ENCODE results near the gene TGIF1.
"Not testable (repeated sequence)": the region's sequence is repeated elsewhere in the genome, so short reads cannot be mapped to it uniquely, and the experiment has no call there.

Gene TGIF1

GRCh38 chr18:3471141-3471648 is 21.2 kb downstream of the TGIF1 start:
- Mint-ChIP-seq H3K27ac (no peak overlapping the region), H3K27me3 (no peaks in the 10 kb centered on the region), H3K4me3 (no peak overlapping the region), H3K36me3 (ENCODE audit: low read depth) (no peaks in the 10 kb centered on the region), H3K9me3 (no peaks in the 10 kb centered on the region), H3K4me1 (ENCODE audit: low read depth) (peaks cover 10% of the 10 kb centered on the region)
- intact Hi-C loops (cut with micrococcal nuclease): no loop called here

DNA sequence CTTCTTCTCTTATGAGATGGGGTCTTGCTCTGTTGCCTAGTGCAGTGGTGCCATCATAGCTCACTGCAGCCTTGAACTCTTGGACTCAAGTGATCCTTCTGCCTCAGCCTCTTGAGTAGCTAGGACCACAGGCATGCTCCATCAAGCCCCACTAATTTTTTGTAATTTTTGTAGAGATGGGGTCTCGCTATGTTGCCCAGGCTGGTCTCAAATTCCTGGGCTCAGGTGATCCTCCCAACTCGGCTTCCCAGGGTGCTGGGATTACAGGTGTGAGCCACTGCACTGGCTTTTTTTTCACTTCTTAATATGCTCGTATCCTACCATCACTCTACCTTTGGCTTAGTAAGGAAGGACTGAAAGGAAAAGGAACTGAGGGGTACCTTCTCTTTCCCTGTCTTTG is 22.1 kb downstream of the TGIF1 start:
- H3K4me3 Mint-ChIP-seq; H3K36me3 Mint-ChIP-seq (ENCODE audit: low read depth); H3K27ac Mint-ChIP-seq; intact Hi-C loops (cut with micrococcal nuclease); H3K27me3 Mint-ChIP-seq; H3K4me1 Mint-ChIP-seq (ENCODE audit: low read depth); H3K9me3 Mint-ChIP-seq: not testable (repeated sequence)

GRCh38 chr18:3472681-3473544 is 22.9 kb downstream of the TGIF1 start:
- Mint-ChIP-seq H3K36me3 (ENCODE audit: low read depth) (no peaks in the 10 kb centered on the region), H3K27ac (no peak overlapping the region), H3K27me3 (no peaks in the 10 kb centered on the region), H3K9me3 (no peaks in the 10 kb centered on the region), H3K4me3 (no peak overlapping the region), H3K4me1 (ENCODE audit: low read depth) (peaks cover 6% of the 10 kb centered on the region)
- intact Hi-C loops (cut with micrococcal nuclease): no loop called here

DNA sequence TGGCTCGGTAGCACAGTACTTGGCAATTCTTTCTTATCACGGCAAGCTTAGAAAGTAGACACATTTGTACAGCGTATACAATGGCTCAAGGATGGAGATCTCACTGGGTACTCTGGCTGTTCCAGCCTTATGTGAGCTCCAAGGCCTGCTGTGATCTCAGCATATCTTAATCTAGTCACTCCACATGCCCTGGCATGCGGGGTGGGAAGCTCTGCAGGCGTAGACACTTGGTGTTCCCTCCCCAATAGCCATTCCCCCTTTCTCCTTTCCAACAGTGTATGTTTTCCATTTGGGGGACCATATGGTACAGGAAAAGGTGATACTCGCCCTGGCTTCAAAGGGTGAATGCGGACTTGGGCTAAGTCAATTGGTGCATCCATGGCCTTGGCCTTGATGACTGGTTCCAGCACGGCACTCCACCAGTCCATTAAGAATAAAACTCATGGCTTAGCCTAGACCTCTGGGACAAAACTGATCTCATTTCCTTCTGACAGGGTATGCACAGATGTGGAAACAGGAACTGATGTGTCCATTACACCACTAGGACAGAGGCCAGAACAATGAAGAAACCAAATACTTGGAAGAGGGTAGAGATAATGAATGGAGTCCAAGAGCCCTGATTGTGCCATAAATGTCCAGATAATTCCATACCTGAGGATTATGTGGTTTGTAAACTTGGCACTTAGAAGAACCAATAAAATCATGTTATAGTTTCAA is 28.4 kb downstream of the TGIF1 start:
- Mint-ChIP-seq H3K4me1 (ENCODE audit: low read depth) (no peaks in the 10 kb centered on the region), H3K4me3 (no peak overlapping the region), H3K36me3 (ENCODE audit: low read depth) (no peaks in the 10 kb centered on the region), H3K9me3 (no peaks in the 10 kb centered on the region), H3K27me3 (no peaks in the 10 kb centered on the region), H3K27ac (no peak overlapping the region)
- intact Hi-C loops (cut with micrococcal nuclease): no loop called here

- H3K36me3 Mint-ChIP-seq (ENCODE audit: low read depth): no peaks in the 10 kb centered on the region
- intact Hi-C loops (cut with micrococcal nuclease): no loop called here
- no peak overlapping the region for H3K27ac Mint-ChIP-seq
- H3K4me1 Mint-ChIP-seq (ENCODE audit: low read depth): no peaks in the 10 kb centered on the region
- no peaks in the 10 kb centered on the region for H3K27me3 Mint-ChIP-seq
- H3K9me3 Mint-ChIP-seq: no peaks in the 10 kb centered on the region
- no peak overlapping the region for H3K4me3 Mint-ChIP-seq
Measured at GRCh38 chr18:3479978-3480509, 30.1 kb downstream of the TGIF1 start.

DNA sequence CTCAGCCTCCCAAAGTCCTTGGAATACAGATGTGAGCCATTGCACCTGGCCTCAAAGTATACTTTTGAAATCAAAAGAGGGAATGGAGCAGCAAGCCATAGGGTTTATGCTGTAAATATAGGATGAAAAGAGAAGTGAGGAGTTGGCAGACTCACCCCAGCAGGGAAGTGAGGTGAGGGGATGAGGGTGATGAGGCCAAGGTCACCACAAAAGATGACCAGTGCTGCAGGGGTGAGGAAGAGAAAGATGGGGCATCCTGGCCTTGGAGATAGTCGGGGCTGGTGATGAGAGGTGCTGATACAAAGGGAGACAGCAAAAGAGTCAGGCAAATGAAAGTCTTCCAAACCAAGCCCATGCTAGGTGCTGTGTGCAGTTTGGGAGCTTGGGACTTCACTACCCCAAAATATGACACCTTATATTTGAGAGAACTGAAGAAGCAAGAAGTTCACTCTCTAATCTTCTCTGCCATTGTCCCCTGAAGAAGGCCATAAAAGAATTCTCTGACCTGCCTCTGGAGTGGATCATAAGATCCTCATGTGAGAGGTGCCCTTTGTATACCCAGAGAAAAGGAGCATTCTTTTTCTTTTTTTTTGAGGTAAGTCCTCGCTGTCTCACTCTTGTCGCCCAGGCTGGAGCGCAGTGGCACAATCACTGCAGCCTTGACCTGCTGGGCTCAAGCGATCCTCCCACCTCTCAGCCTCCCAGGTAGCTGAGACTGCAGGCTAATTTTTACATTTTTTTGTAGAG is 31.0 kb downstream of the TGIF1 start:
- intact Hi-C loops (cut with micrococcal nuclease): no loop called here
- Mint-ChIP-seq H3K27ac (no peak overlapping the region), H3K9me3 (no peaks in the 10 kb centered on the region), H3K4me3 (no peak overlapping the region), H3K4me1 (ENCODE audit: low read depth) (no peaks in the 10 kb centered on the region), H3K27me3 (no peaks in the 10 kb centered on the region), H3K36me3 (ENCODE audit: low read depth) (no peaks in the 10 kb centered on the region)

DNA sequence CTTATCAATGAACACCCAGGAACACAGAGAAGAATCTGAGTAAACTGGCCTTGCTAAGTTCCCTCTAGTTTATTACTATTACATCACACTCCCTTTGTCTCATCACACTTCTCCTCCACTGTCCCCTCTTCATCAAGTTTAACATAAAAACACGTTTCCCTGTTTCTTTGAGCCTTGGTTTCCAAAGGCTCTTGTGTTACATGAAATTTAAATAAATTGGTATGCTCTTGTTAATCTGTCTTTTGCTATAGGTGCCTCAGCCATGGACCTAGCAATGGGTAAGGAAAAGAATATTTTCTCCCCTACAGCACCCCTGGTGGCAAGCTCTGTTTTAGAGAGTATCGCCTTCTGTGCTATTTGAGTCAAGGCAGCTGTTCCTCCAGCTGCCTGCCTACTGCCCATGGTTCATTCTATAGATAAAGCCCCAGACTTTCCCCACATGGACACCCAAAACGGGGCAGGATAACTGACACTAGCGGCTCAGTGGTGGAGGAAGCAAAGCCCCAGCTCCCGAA is 31.8 kb downstream of the TGIF1 start:
- H3K4me1 Mint-ChIP-seq (ENCODE audit: low read depth): peaks cover 4% of the 10 kb centered on the region
- intact Hi-C loops (cut with micrococcal nuclease): no loop called here
- no peak overlapping the region for H3K27ac Mint-ChIP-seq
- no peaks in the 10 kb centered on the region for H3K27me3 Mint-ChIP-seq
- no peaks in the 10 kb centered on the region for H3K9me3 Mint-ChIP-seq
- H3K36me3 Mint-ChIP-seq (ENCODE audit: low read depth): no peaks in the 10 kb centered on the region
- H3K4me3 Mint-ChIP-seq: no peak overlapping the region

DNA sequence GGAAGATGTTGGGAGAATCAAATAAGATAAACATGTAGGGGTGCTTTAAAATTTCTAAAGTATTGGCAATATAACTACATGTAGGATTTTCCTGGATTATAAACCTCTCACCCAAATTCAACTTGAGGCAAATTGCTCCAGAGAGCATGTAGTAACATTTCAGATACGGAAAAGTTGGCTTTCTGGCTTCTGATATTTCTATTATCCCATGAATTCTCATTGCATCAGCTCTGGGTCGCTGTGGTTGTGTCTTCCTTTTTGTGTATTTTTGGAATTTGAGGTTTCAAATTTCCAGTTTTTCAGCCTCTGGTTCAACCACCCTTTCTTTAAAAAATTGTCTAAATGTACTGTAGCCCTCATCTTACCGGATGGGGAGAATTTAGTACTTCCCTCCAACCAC is 32.3 kb downstream of the TGIF1 start:
- no peaks in the 10 kb centered on the region for H3K9me3 Mint-ChIP-seq
- intact Hi-C loops (cut with micrococcal nuclease): no loop called here
- no peak overlapping the region for H3K4me3 Mint-ChIP-seq
- H3K27ac Mint-ChIP-seq: no peak overlapping the region
- H3K27me3 Mint-ChIP-seq: no peaks in the 10 kb centered on the region
- peaks cover 5% of the 10 kb centered on the region for H3K4me1 Mint-ChIP-seq (ENCODE audit: low read depth)
- H3K36me3 Mint-ChIP-seq (ENCODE audit: low read depth): no peaks in the 10 kb centered on the region

DNA sequence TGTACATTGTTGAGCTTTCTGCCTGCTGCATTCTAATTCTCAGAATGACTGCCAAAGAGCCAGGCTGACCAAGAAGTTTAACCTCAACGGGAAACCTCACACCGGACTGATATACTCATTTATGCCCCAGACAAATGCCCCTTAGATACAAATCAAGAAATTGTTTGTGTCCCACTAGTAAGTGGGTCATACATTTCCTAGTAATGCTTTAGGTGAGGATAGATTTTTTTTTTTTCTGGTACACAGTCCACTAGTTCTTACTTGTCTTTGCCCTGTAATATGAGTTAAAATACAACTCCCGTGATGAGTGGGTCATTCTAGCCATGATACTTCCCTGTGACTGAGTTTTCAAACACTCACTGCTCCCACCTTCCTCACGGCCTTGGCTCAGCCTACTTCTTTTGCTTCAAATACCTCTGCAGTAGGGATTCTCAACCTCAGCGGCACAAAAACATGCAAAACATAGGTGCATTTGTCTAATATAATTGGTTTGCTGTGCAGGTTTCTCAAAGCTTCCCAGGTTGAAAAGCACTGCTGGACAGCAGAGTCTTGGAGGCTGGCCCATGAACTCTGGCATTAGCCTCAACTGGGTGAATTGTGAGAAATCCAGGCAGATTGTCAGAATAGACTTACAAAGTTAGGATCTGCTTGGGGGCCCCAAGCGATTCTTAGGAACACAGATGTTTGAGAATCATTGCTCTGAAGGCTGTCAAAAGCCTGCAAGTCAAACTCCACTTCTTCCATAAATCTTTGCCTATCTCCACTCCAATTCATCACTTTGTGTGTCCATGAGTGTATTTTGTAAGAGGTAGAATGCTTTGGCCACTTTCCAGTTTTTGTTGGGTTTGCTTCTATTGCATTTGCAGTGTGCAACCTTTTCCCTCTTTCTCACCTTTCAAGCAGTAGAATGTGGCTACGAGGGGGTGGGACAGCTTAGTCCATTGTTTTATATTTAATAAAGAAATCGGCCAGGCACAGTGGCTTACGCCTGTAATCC is 35.5 kb downstream of the TGIF1 start:
- Mint-ChIP-seq H3K27me3 (peaks cover 2% of the 10 kb centered on the region), H3K4me1 (ENCODE audit: low read depth) (peaks cover 13% of the 10 kb centered on the region), H3K27ac (no peak overlapping the region), H3K36me3 (ENCODE audit: low read depth) (no peaks in the 10 kb centered on the region), H3K9me3 (no peaks in the 10 kb centered on the region), H3K4me3 (no peak overlapping the region)
- intact Hi-C loops (cut with micrococcal nuclease): no loop called here

DNA sequence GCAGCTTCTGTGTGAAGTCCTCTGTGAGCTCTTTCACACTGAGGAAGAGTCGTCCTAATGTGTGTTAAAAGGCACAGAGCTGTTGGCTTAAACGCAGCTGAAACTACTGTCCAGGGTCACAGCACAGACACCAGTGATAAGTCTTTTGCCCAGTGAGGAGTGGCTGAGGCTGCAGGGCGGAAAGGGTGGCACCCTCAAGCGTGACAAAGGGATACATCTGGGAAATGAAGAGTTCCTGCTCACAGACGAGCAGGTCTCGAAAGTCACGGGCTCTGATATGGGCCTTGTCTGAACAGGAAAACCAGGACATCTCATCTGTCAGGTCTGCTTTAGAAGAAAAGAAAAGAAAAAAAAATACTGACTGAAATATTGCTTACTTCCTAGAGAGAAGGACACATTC is 36.5 kb downstream of the TGIF1 start:
- Mint-ChIP-seq H3K27ac (no peak overlapping the region), H3K36me3 (ENCODE audit: low read depth) (no peaks in the 10 kb centered on the region), H3K4me1 (ENCODE audit: low read depth) (peaks cover 13% of the 10 kb centered on the region), H3K9me3 (no peaks in the 10 kb centered on the region), H3K27me3 (peaks cover 2% of the 10 kb centered on the region), H3K4me3 (no peak overlapping the region)
- intact Hi-C loops (cut with micrococcal nuclease): no loop called here

- Mint-ChIP-seq H3K36me3 (ENCODE audit: low read depth) (no peaks in the 10 kb centered on the region), H3K9me3 (no peaks in the 10 kb centered on the region), H3K4me3 (no peak overlapping the region), H3K4me1 (ENCODE audit: low read depth) (peaks cover 25% of the 10 kb centered on the region), H3K27me3 (peaks cover 2% of the 10 kb centered on the region), H3K27ac (no peak overlapping the region)
- intact Hi-C loops (cut with micrococcal nuclease): no loop called here
Measured at GRCh38 chr18:3489462-3489861, 39.5 kb downstream of the TGIF1 start.

GRCh38 chr18:3491981-3492555 is 42.1 kb downstream of the TGIF1 start:
- H3K4me3 Mint-ChIP-seq: no peak overlapping the region
- H3K4me1 Mint-ChIP-seq (ENCODE audit: low read depth): peaks cover 20% of the 10 kb centered on the region
- no peaks in the 10 kb centered on the region for H3K36me3 Mint-ChIP-seq (ENCODE audit: low read depth)
- H3K27me3 Mint-ChIP-seq: peaks cover 2% of the 10 kb centered on the region
- intact Hi-C loops (cut with micrococcal nuclease): no loop called here
- H3K27ac Mint-ChIP-seq: no peak overlapping the region
- no peaks in the 10 kb centered on the region for H3K9me3 Mint-ChIP-seq
